Subcutaneous abdominal adipose tissue (tissue), 5 donors: ENCODE data around the gene NSMCE1.
"Not testable (repeated sequence)": the region's sequence is repeated elsewhere in the genome, so short reads cannot be mapped to it uniquely, and the experiment has no call there.

Experiments
- H3K27ac ChIP-seq: one replicate; pipeline ENCODE4 v1.7.0; 2013; ENCODE audit warnings: low read depth, mild to moderate bottlenecking, inconsistent platforms, low read length, moderate library complexity
- H3K27me3 ChIP-seq, 5 donors: one replicate each; pipeline ENCODE4 v1.7.0; 2013; ENCODE audit warnings: low read length in 5 of 5, inconsistent platforms in 1 of 5; ENCODE audit not compliant: control insufficient read depth in 5 of 5, insufficient read depth in 4 of 5
- H3K36me3 ChIP-seq, 5 donors: one replicate each; pipeline ENCODE4 v1.7.0; 2013; ENCODE audit warnings: low read length in 5 of 5; ENCODE audit not compliant: control insufficient read depth in 5 of 5, insufficient read depth in 5 of 5
- H3K4me1 ChIP-seq, 5 donors: one replicate each; pipeline ENCODE4 v1.7.0; 2013; ENCODE audit warnings: low read length in 5 of 5, mild to moderate bottlenecking in 3 of 5, moderate library complexity in 1 of 5; ENCODE audit not compliant: control insufficient read depth in 5 of 5, insufficient read depth in 5 of 5
- H3K4me3 ChIP-seq, 5 donors: one replicate each; pipeline ENCODE4 v1.7.0; 2013; ENCODE audit warnings: low read length in 5 of 5, low read depth in 1 of 5
- H3K9ac ChIP-seq, 5 donors: one replicate each; pipeline ENCODE4 v1.7.0; 2013; ENCODE audit warnings: low read length in 5 of 5, mild to moderate bottlenecking in 4 of 5, moderate library complexity in 3 of 5
- H3K9me3 ChIP-seq, 5 donors: one replicate each; pipeline ENCODE4 v1.7.0; 2013; ENCODE audit warnings: low read length in 5 of 5; ENCODE audit not compliant: control insufficient read depth in 5 of 5
- donor health status: healthy.
- donor health status: healthy.
- donor health status: healthy.
- donor health status: healthy.
- donor health status: healthy.

Gene NSMCE1

DNA sequence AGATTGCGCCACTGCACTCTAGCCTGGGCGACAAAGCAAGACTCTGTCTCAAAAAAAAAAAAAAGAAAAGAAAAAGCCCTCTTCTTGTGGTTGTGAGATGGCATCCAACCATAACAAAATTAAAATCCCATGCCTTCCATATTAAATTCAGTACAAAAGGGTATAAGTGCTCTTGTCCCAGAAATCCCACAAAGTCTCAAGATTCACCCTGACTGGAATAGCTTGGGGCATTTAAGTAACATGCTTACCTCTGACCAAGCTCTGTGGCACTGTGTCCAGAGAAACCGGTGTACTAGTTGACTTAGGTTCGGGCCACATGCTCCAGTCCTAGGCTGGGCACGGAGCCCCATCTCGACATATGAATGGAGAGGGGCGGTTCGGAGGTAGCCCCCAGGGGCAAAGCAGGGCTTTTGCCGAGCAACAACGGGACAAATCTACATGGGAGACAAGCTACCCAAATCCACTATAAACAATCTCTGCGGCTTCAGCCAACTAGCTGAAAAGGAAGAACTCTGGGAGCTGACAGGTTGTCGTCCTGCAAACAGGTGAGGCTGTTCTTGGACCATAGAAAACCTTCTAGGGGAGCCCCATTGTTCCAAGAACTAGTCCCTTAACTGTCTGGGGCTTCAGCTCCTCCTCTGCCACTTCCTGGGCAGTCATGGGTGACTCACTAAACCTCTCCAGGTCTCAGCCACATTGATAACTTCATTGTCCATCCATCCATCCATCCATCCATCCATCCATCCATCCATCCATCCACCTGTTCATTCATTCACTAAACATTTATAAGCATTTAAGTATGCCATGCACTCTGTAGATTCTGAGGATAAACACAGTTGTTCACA is 34.9 kb upstream of the NSMCE1 start:
- Histone ChIP-seq H3K9ac (no peak overlapping the region), H3K27ac (no peak overlapping the region), H3K9me3 (no peaks in the 10 kb centered on the region), H3K4me3 (no peak overlapping the region), H3K4me1 (peaks cover 2 to 10% (median 8%) of the 10 kb centered on the region in 5 donors), H3K36me3 (no peaks in the 10 kb centered on the region), H3K27me3 (peaks cover 0 to 2% (median 0%) of the 10 kb centered on the region in 5 donors)

DNA sequence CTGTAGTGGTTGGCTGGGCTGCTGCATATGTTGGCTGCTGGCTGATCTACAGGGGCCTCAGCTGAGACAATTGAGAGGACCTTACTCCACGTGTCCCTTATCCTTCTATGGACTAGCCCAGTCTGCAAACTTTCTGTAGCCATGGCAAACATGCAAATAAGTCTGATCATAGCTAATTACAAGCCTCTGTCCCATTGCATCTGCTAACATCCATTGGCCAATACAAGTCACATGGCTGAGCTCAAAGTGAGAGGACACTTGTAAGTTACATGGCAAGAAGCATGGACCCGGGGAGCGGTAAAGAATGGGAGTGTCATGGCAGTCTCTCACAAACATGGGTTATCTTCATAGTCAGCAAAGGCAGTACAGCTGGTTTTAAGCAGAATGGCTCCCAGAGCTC is 33.6 kb upstream of the NSMCE1 start:
- Histone ChIP-seq H3K36me3 (no peaks in the 10 kb centered on the region), H3K9me3 (no peaks in the 10 kb centered on the region), H3K27me3 (peaks cover 0 to 2% (median 0%) of the 10 kb centered on the region in 5 donors), H3K4me1 (peaks cover 2 to 10% (median 8%) of the 10 kb centered on the region in 5 donors), H3K27ac (no peak overlapping the region), H3K9ac (no peak overlapping the region), H3K4me3 (no peak overlapping the region)

DNA sequence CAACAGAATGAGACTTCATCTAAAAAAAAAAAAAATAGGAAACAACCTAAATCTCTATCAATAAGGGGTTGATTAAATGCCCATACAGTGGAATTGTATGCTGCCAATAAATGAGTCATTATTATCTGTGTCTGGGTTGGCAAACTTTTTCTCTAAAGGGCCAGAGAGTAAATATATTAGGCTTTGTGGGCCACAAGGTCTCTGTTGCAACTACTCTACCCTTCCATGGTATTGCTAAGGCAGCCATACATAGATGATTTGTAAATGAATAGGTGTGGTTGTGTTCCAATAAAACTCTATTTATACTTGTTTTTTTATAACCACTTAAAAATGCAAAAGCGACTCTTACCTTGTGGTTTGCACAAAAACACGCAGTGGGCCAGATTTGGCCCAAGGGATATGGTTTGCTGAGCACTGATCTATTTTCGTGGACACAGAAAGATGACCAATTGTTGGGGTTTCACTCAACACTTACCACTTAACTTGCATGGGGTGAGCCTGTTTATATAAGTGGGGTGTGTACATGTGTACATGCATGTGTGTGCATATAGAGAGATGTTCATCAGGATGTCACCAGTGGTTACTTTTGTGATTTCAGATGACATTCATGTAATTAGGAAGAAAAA is 32.8 kb upstream of the NSMCE1 start:
- H3K9me3 ChIP-seq, result no peaks in the 10 kb centered on the region
- no peaks in the 10 kb centered on the region for H3K36me3 ChIP-seq
- no peak overlapping the region for H3K9ac ChIP-seq
- H3K27me3 ChIP-seq, result peaks cover 0 to 2% (median 0%) of the 10 kb centered on the region in 5 donors
- H3K4me1 ChIP-seq, result peaks cover 2 to 10% (median 8%) of the 10 kb centered on the region in 5 donors
- H3K27ac ChIP-seq, result no peak overlapping the region
- no peak overlapping the region for H3K4me3 ChIP-seq

DNA sequence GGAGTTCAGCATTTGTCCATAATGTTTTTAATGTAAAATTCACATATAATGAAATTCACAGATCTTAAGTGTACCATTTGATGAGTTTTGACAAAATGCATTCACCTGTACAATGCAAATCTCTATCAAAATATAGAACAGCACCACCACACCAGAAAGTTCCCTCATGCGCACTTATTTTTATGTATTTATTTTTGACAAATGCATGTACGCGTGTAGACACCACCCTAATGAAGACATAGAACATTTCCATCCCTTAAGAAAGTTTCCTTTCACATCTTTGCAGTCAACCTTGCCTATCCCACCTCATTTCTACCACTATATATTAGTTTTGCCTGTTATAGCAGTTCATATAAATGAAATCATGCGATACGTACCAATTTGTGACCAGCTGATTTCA is 29.6 kb upstream of the NSMCE1 start:
- Histone ChIP-seq H3K4me3 (no peak overlapping the region), H3K27me3 (no peaks in the 10 kb centered on the region), H3K36me3 (no peaks in the 10 kb centered on the region), H3K4me1 (no peaks in the 10 kb centered on the region), H3K9me3 (no peaks in the 10 kb centered on the region), H3K9ac (no peak overlapping the region), H3K27ac (no peak overlapping the region)

DNA sequence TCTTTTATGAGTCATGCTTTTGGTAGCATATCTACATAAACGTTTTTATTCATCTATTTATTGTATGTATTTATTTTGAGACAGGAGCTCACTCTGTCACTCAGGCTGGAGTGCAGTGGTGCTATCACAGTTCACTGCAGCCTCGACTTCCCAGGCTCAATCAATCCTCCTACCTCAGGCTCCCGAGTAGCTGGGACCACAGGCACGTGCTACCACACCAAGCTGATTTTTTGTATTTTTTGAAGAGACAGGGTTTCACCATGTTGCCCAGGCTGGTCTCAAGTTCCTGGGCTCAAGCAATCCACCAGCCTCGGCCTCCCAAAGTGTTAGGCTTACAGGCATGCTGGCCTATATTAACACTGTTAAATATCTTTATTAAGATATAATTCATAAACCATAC is 24.8 kb upstream of the NSMCE1 start:
- Histone ChIP-seq H3K4me1 (peaks cover 0 to 3% (median 0%) of the 10 kb centered on the region in 5 donors), H3K27ac (no peak overlapping the region), H3K9me3 (no peaks in the 10 kb centered on the region), H3K27me3 (peaks cover 0 to 2% (median 0%) of the 10 kb centered on the region in 5 donors), H3K9ac (no peak overlapping the region), H3K36me3 (no peaks in the 10 kb centered on the region), H3K4me3 (no peak overlapping the region)

DNA sequence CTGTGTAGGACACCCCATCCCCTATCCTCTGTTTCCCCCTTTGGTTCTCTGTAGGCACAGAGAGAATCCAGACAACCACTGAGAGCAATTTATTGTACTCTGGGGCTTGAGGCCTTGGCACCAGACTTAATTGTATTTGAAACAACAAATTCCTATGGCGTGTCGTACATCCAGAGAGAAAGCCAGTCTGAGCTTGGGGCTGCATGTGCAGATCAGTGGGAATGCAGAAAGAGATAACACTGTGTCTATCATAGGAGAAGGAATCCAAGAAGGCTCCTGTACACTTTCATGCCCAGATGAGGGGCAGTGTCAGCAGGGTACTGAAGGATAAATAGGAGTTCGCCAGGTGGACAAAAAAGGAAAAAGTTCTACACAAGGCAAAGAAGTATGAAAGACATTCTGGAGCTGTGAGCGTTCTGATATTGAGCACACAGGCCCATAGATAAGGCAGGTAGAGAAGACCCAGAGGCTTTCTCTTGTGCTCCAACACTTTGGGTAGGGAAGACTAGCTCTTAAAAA is 23.2 kb upstream of the NSMCE1 start:
- Histone ChIP-seq H3K9ac (no peak overlapping the region), H3K4me3 (no peak overlapping the region), H3K27me3 (peaks cover 0 to 2% (median 0%) of the 10 kb centered on the region in 5 donors), H3K36me3 (no peaks in the 10 kb centered on the region), H3K27ac (no peak overlapping the region), H3K4me1 (peaks cover 0 to 8% (median 0%) of the 10 kb centered on the region in 5 donors), H3K9me3 (no peaks in the 10 kb centered on the region)

DNA sequence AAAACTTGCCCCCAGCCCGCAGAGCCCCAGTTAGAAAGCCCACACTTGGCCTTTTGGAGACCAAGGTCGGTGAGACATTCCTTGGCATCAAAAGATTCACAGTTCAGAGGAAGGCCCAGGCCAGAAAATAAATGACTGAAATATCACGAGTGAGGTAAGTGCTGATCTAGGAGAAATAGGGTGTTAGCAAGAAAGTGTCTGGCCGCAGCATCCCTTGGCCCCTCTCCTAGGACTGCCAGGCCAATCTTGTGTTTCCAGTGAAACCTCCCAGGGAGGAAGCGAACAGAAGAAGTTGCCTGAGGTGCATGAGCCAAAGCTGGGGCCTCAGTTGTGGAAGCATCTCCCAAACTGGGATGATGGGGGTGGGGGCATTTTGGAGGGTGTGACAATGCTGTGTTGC is 22.5 kb upstream of the NSMCE1 start:
- H3K27ac ChIP-seq, result no peak overlapping the region
- no peak overlapping the region for H3K9ac ChIP-seq
- no peak overlapping the region for H3K4me3 ChIP-seq
- H3K4me1 ChIP-seq, result peaks cover 0 to 14% (median 4%) of the 10 kb centered on the region in 5 donors
- H3K36me3 ChIP-seq, result no peaks in the 10 kb centered on the region
- no peaks in the 10 kb centered on the region for H3K9me3 ChIP-seq
- H3K27me3 ChIP-seq, result peaks cover 0 to 2% (median 0%) of the 10 kb centered on the region in 5 donors

DNA sequence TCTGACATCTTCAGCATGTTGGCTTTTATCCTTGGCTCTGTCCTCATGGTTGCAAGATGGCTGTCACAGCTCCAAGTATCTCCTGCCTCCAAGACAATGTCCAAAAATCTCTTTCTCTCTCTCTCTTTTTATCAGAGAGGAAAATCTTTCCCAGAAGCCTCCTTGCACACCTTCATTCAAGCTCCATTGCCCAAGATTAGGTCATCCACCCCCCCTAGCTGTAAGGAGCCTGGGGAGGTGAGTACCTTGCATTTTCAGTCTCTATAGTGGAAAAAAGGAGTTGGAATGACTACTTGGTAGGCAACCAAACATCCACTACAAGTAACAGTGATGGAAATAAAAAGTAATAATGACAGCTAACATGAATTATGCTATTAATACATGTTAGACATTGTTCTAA is 22.0 kb upstream of the NSMCE1 start:
- Histone ChIP-seq H3K36me3 (no peaks in the 10 kb centered on the region), H3K9ac (no peak overlapping the region), H3K27ac (no peak overlapping the region), H3K4me1 (peaks cover 0 to 19% (median 5%) of the 10 kb centered on the region in 5 donors), H3K9me3 (no peaks in the 10 kb centered on the region), H3K4me3 (no peak overlapping the region), H3K27me3 (peaks cover 0 to 2% (median 0%) of the 10 kb centered on the region in 5 donors)

DNA sequence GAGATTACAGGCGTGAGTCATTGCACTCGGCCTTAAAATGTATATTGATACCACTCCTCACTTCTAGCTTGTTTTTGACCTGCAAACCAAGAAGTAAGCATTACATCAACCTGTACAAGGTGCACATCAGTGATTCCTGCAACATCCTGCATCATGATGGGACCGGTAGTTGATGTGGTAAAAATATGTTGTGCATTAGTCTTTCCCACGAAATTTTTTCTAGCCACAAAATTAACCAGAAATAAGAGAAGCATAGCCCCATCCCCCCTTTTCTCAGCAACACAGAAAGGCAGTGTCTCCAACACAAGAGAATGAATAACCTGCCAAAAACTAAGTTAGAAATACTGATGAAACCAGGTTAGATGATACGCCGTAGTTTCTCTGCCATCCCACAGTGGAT is 21.1 kb upstream of the NSMCE1 start:
- no peak overlapping the region for H3K4me3 ChIP-seq
- peaks cover 0 to 2% (median 0%) of the 10 kb centered on the region in 5 donors for H3K27me3 ChIP-seq
- H3K9ac ChIP-seq, result no peak overlapping the region
- peaks cover 0 to 19% (median 5%) of the 10 kb centered on the region in 5 donors for H3K4me1 ChIP-seq
- no peaks in the 10 kb centered on the region for H3K36me3 ChIP-seq
- H3K9me3 ChIP-seq, result no peaks in the 10 kb centered on the region
- H3K27ac ChIP-seq, result no peak overlapping the region

DNA sequence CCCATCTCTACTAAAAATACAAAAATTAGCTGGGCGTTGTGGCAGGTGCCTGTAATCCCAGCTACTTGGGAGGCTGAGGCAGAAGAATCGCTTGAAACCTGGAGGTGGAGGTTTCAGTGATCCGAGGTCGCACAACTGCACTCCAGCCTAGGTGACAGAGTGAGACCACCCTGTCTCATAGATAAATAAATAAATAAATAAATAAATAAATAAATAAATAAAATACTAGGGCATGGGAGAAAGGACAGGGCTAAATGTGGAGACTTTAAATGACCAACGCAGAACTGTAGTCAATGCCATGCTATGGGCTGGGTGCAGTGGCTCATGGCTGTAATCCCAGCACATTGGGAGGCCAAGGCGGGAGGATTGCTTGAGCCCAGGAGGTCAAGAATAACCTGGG is 19.7 kb upstream of the NSMCE1 start:
- H3K27me3 ChIP-seq, H3K9me3 ChIP-seq, H3K9ac ChIP-seq, H3K36me3 ChIP-seq, H3K4me3 ChIP-seq, H3K27ac ChIP-seq: not testable (repeated sequence)
- H3K4me1 ChIP-seq, result peaks cover 0 to 19% (median 5%) of the 10 kb centered on the region in 5 donors
